Spleen (tissue), 7 donors: ENCODE measurements around the gene FAM163A.

Source experiments
- CTCF ChIP-seq, 11 experiments: fragments of 200-600 bp in 7 of 11; fragments of 450-650 bp in 4 of 11; sonication (generic) in 4 of 11; IDR thresholded peaks in 8 of 11; conservative IDR thresholded peaks in 3 of 11; 1 replicate in 7 of 11; 2 replicates in 4 of 11; pipeline versions ENCODE4 v1.4.0 to v1.8.0; 2016 to 2021; ENCODE audit warnings: antibody characterized with exemption in 11 of 11, inconsistent platforms in 4 of 11, mild to moderate bottlenecking in 1 of 11
- POLR2A ChIP-seq, 3 donors: fragments of 450-650 bp; IDR thresholded peaks; one replicate each; pipeline ENCODE4 v1.5.1; 2017; ENCODE audit warnings: antibody characterized with exemption in 3 of 3, mild to moderate bottlenecking in 1 of 3
- donor health status: DM: no; HTN: no; CAD: no; lungs with moderate emphysema.
- donor health status: DM: no; HTN: no; CAD: no.
- donor health status: DM: no; HTN: no; CAD: no.

- no peak for TF ChIP-seq CTCF (IDR thresholded peaks at IDR 0.05 in 8 of 11, conservative IDR thresholded peaks at IDR 0.05 in 3 of 11)
- TF ChIP-seq POLR2A (IDR thresholded peaks at IDR 0.05), result no peak
Measured at GRCh38 chr1:179731643-179732042, 11.4 kb upstream of the FAM163A start.
